HG02623 (cell line): ENCODE data around the gene OR1A2.
"Not testable (repeated sequence)": the region's sequence is repeated elsewhere in the genome, so short reads cannot be mapped to it uniquely, and the experiment has no call there.

Experiments
- ATAC-seq: cut with Tn5 transposase; IDR thresholded peaks from one replicate; pipeline ENCODE4 v1.9.1; 2021; ENCODE audit warnings: moderate library complexity; ENCODE audit not compliant: unreplicated experiment

OR1A2 gene

GRCh38 chr17:3197219-3197618 lies at the start of gene OR1A2:
OR1A2 (plus strand) TSS chr17:3197519; CDS start chr17:3197519, 0 bp downstream.
- no peak for ATAC-seq

GRCh38 chr17:3157218-3157617 lies 40.1 kb upstream of the OR1A2 start:
- no peak for ATAC-seq

GRCh38 chr17:3167574-3167973 lies 29.7 kb upstream of the OR1A2 start:
- ATAC-seq: no peak

GRCh38 chr17:3189961-3190360 lies 7.4 kb upstream of the OR1A2 start:
- ATAC-seq: no peak

GRCh38 chr17:3207367-3207766 lies 10.0 kb downstream of the OR1A2 start, which contains the start of gene OR1A1:
OR1A1 (plus strand) TSS chr17:3207667; CDS start chr17:3215621, 7,954 bp downstream.
- ATAC-seq: no peak

GRCh38 chr17:3208484-3208883 lies 11.2 kb downstream of the OR1A2 start:
- ATAC-seq: no peak

GRCh38 chr17:3213001-3213400 lies 15.7 kb downstream of the OR1A2 start:
- no peak for ATAC-seq

GRCh38 chr17:3213587-3213986 lies 16.3 kb downstream of the OR1A2 start:
- no peak for ATAC-seq

- not testable (repeated sequence) for ATAC-seq
These were observed 22.7 kb downstream of the OR1A2 start for GRCh38 chr17:3219978-3220377.

- ATAC-seq: no peak
These were observed 24.5 kb downstream of the OR1A2 start for GRCh38 chr17:3221850-3222249.

GRCh38 chr17:3222505-3222904 lies 25.2 kb downstream of the OR1A2 start:
- no peak for ATAC-seq

- not testable (repeated sequence) for ATAC-seq
These were observed 27.5 kb downstream of the OR1A2 start for GRCh38 chr17:3224721-3225352.

GRCh38 chr17:3232300-3232699 lies 35.0 kb downstream of the OR1A2 start:
- ATAC-seq: not testable (repeated sequence)

- not testable (repeated sequence) for ATAC-seq
These were observed 41.4 kb downstream of the OR1A2 start for GRCh38 chr17:3238685-3239084.

GRCh38 chr17:3241044-3241443 lies 43.7 kb downstream of the OR1A2 start:
- not testable (repeated sequence) for ATAC-seq

- ATAC-seq: not testable (repeated sequence)
These were observed 47.5 kb downstream of the OR1A2 start for GRCh38 chr17:3244841-3245240.
